ENCODE results near the gene FBXL19. TPM values are rescaled to one million over a fixed set of nuclear protein-coding genes. Genes with fewer than 3 reads are reported as not detected.

Gene FBXL19
- total and polyA plus RNA-seq, 4 donors: 0.31 to 4.8 (median 2.7) TPM

DNA sequence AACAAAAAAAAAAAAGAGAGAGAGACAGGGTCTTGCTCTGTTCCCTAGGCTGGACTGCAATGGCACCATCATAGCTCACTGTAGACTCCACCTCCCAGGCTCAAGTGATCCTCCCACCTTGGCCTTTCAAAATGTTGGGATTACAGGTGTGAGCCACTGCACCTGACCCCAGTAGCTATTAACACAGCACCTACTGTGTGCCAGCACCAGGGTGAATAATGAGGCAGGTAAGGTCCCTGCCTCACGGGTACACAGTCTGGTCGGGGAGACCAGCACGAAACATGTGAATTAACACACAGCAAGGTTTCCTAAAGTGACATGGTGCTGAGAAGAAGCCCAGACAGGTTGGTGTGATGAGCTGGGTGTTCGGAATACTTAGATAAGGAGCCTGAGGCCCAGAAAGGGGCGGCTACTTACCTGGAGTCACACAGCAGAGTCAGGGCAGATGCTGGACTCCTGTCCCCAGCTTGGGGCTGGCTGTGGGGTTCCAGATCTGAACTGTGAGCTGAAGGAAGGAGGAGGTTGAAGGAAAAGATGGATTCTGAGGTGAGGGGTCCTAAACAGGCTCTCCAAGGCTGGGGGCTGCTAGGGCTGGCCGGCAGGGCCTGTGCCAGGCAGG lies 10.5 kb upstream of the FBXL19 start:
- H3K4me3 ChIP-seq (ENCODE audit: low read depth in 1 of 3, low read length in 3 of 3): no peak overlapping the region
- H3K4me1 ChIP-seq (ENCODE audit: control insufficient read depth in 4 of 4, insufficient read depth in 4 of 4, low read length in 3 of 4): no peaks in the 10 kb centered on the region
- TF ChIP-seq, protein P1, sequence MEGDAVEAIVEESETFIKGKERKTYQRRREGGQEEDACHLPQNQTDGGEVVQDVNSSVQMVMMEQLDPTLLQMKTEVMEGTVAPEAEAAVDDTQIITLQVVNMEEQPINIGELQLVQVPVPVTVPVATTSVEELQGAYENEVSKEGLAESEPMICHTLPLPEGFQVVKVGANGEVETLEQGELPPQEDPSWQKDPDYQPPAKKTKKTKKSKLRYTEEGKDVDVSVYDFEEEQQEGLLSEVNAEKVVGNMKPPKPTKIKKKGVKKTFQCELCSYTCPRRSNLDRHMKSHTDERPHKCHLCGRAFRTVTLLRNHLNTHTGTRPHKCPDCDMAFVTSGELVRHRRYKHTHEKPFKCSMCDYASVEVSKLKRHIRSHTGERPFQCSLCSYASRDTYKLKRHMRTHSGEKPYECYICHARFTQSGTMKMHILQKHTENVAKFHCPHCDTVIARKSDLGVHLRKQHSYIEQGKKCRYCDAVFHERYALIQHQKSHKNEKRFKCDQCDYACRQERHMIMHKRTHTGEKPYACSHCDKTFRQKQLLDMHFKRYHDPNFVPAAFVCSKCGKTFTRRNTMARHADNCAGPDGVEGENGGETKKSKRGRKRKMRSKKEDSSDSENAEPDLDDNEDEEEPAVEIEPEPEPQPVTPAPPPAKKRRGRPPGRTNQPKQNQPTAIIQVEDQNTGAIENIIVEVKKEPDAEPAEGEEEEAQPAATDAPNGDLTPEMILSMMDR (IDR thresholded peaks at IDR 0.05; ENCODE audit: low read depth, low read length, missing input control): no peak
- TF ChIP-seq, protein P2, sequence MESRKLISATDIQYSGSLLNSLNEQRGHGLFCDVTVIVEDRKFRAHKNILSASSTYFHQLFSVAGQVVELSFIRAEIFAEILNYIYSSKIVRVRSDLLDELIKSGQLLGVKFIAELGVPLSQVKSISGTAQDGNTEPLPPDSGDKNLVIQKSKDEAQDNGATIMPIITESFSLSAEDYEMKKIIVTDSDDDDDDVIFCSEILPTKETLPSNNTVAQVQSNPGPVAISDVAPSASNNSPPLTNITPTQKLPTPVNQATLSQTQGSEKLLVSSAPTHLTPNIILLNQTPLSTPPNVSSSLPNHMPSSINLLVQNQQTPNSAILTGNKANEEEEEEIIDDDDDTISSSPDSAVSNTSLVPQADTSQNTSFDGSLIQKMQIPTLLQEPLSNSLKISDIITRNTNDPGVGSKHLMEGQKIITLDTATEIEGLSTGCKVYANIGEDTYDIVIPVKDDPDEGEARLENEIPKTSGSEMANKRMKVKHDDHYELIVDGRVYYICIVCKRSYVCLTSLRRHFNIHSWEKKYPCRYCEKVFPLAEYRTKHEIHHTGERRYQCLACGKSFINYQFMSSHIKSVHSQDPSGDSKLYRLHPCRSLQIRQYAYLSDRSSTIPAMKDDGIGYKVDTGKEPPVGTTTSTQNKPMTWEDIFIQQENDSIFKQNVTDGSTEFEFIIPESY (IDR thresholded peaks at IDR 0.05): no peak
- TF ChIP-seq JUND (IDR thresholded peaks at IDR 0.05) (no peak), TAF1 (conservative IDR thresholded peaks at IDR 0.05) (no peak), FOXA2 (IDR thresholded peaks at IDR 0.05) (no peak), RXRA (IDR thresholded peaks at IDR 0.05) (no peak), NR2F2 (IDR thresholded peaks at IDR 0.05) (no peak), FOXA1 (IDR thresholded peaks at IDR 0.05) (no peak)
- TF ChIP-seq, protein P3, sequence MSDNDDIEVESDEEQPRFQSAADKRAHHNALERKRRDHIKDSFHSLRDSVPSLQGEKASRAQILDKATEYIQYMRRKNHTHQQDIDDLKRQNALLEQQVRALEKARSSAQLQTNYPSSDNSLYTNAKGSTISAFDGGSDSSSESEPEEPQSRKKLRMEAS (IDR thresholded peaks at IDR 0.05): no peak
- TF ChIP-seq, protein P4, sequence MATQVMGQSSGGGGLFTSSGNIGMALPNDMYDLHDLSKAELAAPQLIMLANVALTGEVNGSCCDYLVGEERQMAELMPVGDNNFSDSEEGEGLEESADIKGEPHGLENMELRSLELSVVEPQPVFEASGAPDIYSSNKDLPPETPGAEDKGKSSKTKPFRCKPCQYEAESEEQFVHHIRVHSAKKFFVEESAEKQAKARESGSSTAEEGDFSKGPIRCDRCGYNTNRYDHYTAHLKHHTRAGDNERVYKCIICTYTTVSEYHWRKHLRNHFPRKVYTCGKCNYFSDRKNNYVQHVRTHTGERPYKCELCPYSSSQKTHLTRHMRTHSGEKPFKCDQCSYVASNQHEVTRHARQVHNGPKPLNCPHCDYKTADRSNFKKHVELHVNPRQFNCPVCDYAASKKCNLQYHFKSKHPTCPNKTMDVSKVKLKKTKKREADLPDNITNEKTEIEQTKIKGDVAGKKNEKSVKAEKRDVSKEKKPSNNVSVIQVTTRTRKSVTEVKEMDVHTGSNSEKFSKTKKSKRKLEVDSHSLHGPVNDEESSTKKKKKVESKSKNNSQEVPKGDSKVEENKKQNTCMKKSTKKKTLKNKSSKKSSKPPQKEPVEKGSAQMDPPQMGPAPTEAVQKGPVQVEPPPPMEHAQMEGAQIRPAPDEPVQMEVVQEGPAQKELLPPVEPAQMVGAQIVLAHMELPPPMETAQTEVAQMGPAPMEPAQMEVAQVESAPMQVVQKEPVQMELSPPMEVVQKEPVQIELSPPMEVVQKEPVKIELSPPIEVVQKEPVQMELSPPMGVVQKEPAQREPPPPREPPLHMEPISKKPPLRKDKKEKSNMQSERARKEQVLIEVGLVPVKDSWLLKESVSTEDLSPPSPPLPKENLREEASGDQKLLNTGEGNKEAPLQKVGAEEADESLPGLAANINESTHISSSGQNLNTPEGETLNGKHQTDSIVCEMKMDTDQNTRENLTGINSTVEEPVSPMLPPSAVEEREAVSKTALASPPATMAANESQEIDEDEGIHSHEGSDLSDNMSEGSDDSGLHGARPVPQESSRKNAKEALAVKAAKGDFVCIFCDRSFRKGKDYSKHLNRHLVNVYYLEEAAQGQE (IDR thresholded peaks at IDR 0.05): no peak
- H3K36me3 ChIP-seq (ENCODE audit: control insufficient read depth in 4 of 4, insufficient read depth in 3 of 4, low read depth in 1 of 4, low read length in 3 of 4): no peaks in the 10 kb centered on the region
- no peak overlapping the region for H3K9ac ChIP-seq (ENCODE audit: low read depth in 1 of 2, low read length in 2 of 2)
- H3K9me3 ChIP-seq (ENCODE audit: control insufficient read depth in 4 of 4, low read length in 3 of 4): no peaks in the 10 kb centered on the region
- no peaks in the 10 kb centered on the region for H3K27me3 ChIP-seq (ENCODE audit: control insufficient read depth in 4 of 4, insufficient read depth in 4 of 4, low read length in 3 of 4)
- WGBS: 93% methylated on average over 6 of the region's 6 CpGs
- no peak overlapping the region for H3K27ac ChIP-seq (ENCODE audit: low read depth in 1 of 2, low read length in 2 of 2)
- no peak for DNase-seq (ENCODE audit: low spot score)

DNA sequence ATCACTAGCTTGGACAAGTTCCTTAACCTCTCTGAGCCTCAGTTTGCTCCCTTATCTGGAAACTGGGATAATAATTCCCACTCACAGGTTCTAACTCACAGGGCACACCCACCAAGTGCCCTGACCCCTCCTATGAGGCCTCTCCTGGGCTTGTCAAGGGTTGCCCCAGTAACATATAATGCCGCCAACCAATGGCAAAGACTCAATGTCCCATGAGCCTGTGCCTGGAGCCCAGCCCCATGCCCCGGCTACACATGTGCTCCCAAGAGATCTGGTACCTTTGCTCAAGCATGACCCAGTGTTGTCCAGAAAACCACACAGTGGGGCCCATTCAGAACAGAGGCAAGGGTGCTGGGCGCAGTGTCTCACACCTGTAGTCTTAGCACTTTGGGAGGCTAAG lies 8.5 kb upstream of the FBXL19 start:
- H3K4me3 ChIP-seq (ENCODE audit: low read depth in 1 of 3, low read length in 3 of 3): no peak overlapping the region
- no peaks in the 10 kb centered on the region for H3K9me3 ChIP-seq (ENCODE audit: control insufficient read depth in 4 of 4, low read length in 3 of 4)
- no peak overlapping the region for H3K9ac ChIP-seq (ENCODE audit: low read depth in 1 of 2, low read length in 2 of 2)
- no peak for DNase-seq (ENCODE audit: low spot score)
- no peaks in the 10 kb centered on the region for H3K36me3 ChIP-seq (ENCODE audit: control insufficient read depth in 4 of 4, insufficient read depth in 3 of 4, low read depth in 1 of 4, low read length in 3 of 4)
- H3K4me1 ChIP-seq (ENCODE audit: control insufficient read depth in 4 of 4, insufficient read depth in 4 of 4, low read length in 3 of 4): no peaks in the 10 kb centered on the region
- no peak for TF ChIP-seq RXRA (IDR thresholded peaks at IDR 0.05)
- no peak for TF ChIP-seq NR2F2 (IDR thresholded peaks at IDR 0.05)
- no peak for TF ChIP-seq YY1 (IDR thresholded peaks at IDR 0.05)
- TF ChIP-seq, protein P3 (IDR thresholded peaks at IDR 0.05): no peak
- TF ChIP-seq FOXA2 (IDR thresholded peaks at IDR 0.05): no peak
- TF ChIP-seq, protein P1 (IDR thresholded peaks at IDR 0.05; ENCODE audit: low read depth, low read length, missing input control): no peak
- WGBS: 97% methylated on average over 3 of the region's 3 CpGs
- H3K27ac ChIP-seq (ENCODE audit: low read depth in 1 of 2, low read length in 2 of 2): no peak overlapping the region
- H3K27me3 ChIP-seq (ENCODE audit: control insufficient read depth in 4 of 4, insufficient read depth in 4 of 4, low read length in 3 of 4): no peaks in the 10 kb centered on the region
